Stomach smooth muscle (tissue), 2 donors: Measurements from ENCODE around the gene OPN1MW.
"Not testable (repeated sequence)": the region's sequence is repeated elsewhere in the genome, so short reads cannot be mapped to it uniquely, and the experiment has no call there.

Source experiments
- H3K27ac ChIP-seq: one replicate; pipeline ENCODE4 v1.7.0; 2013; ENCODE audit warnings: mild to moderate bottlenecking, low read length, inconsistent platforms
- H3K27me3 ChIP-seq, 2 donors: one replicate each; pipeline ENCODE4 v1.7.0; 2013; ENCODE audit warnings: low read length in 2 of 2; ENCODE audit not compliant: insufficient read depth in 2 of 2, control insufficient read depth in 1 of 2
- H3K36me3 ChIP-seq, 2 donors: one replicate each; pipeline ENCODE4 v1.7.0; 2013; ENCODE audit warnings: low read length in 2 of 2; ENCODE audit not compliant: control insufficient read depth in 2 of 2, insufficient read depth in 2 of 2
- H3K4me1 ChIP-seq: one replicate; pipeline ENCODE4 v1.7.0; 2013; ENCODE audit warnings: low read length; ENCODE audit not compliant: control insufficient read depth, insufficient read depth
- H3K4me3 ChIP-seq, 2 donors: one replicate each; pipeline ENCODE4 v1.7.0; 2013; ENCODE audit warnings: low read length in 2 of 2
- H3K9ac ChIP-seq, 2 donors: one replicate each; pipeline ENCODE4 v1.7.0; 2013; ENCODE audit warnings: low read length in 2 of 2, mild to moderate bottlenecking in 1 of 2
- H3K9me3 ChIP-seq, 2 donors: one replicate each; pipeline ENCODE4 v1.7.0; 2013; ENCODE audit warnings: low read length in 2 of 2; ENCODE audit not compliant: control insufficient read depth in 2 of 2
- donor health status: healthy.
- donor health status: Pancreatic carcinoma.

Gene OPN1MW

GRCh38 chrX:154156221-154156620 is 26.2 kb upstream of the OPN1MW start:
- not testable (repeated sequence) for H3K27ac ChIP-seq, H3K9me3 ChIP-seq, H3K9ac ChIP-seq, H3K36me3 ChIP-seq, H3K4me3 ChIP-seq, H3K4me1 ChIP-seq, H3K27me3 ChIP-seq

- not testable (repeated sequence) for H3K27ac ChIP-seq, H3K4me3 ChIP-seq, H3K9ac ChIP-seq, H3K4me1 ChIP-seq, H3K9me3 ChIP-seq, H3K36me3 ChIP-seq, H3K27me3 ChIP-seq
Measured at GRCh38 chrX:154157207-154157606, 25.2 kb upstream of the OPN1MW start.

- not testable (repeated sequence) for H3K36me3 ChIP-seq, H3K4me3 ChIP-seq, H3K9me3 ChIP-seq
Measured at GRCh38 chrX:154159345-154159744, 23.1 kb upstream of the OPN1MW start.

GRCh38 chrX:154164902-154165301 is 17.5 kb upstream of the OPN1MW start:
- not testable (repeated sequence) for H3K36me3 ChIP-seq, H3K4me1 ChIP-seq, H3K9me3 ChIP-seq, H3K27me3 ChIP-seq, H3K4me3 ChIP-seq, H3K9ac ChIP-seq, H3K27ac ChIP-seq

More at GRCh38 chrX:154159345-154159744, 23.1 kb upstream of the OPN1MW start:
- not testable (repeated sequence) for H3K9ac ChIP-seq, H3K27ac ChIP-seq, H3K4me1 ChIP-seq, H3K27me3 ChIP-seq

- not testable (repeated sequence) for H3K4me3 ChIP-seq, H3K36me3 ChIP-seq, H3K9me3 ChIP-seq, H3K27ac ChIP-seq, H3K9ac ChIP-seq, H3K27me3 ChIP-seq, H3K4me1 ChIP-seq
Measured at GRCh38 chrX:154168384-154168783, 14.0 kb upstream of the OPN1MW start.

GRCh38 chrX:154172535-154172943 is 9.9 kb upstream of the OPN1MW start:
- H3K27me3 ChIP-seq, H3K27ac ChIP-seq, H3K36me3 ChIP-seq, H3K9me3 ChIP-seq, H3K9ac ChIP-seq, H3K4me3 ChIP-seq, H3K4me1 ChIP-seq: not testable (repeated sequence)

GRCh38 chrX:154174356-154174755 is 8.0 kb upstream of the OPN1MW start:
- H3K36me3 ChIP-seq, H3K4me1 ChIP-seq, H3K27ac ChIP-seq, H3K9me3 ChIP-seq, H3K4me3 ChIP-seq, H3K27me3 ChIP-seq, H3K9ac ChIP-seq: not testable (repeated sequence)

- H3K9ac ChIP-seq, H3K27me3 ChIP-seq, H3K4me1 ChIP-seq, H3K9me3 ChIP-seq, H3K27ac ChIP-seq, H3K36me3 ChIP-seq, H3K4me3 ChIP-seq: not testable (repeated sequence)
Measured at GRCh38 chrX:154183794-154184193, 1.4 kb downstream of the OPN1MW start.

- not testable (repeated sequence) for H3K27me3 ChIP-seq, H3K4me1 ChIP-seq, H3K27ac ChIP-seq, H3K36me3 ChIP-seq, H3K9ac ChIP-seq, H3K4me3 ChIP-seq, H3K9me3 ChIP-seq
Measured at GRCh38 chrX:154192846-154193245, 10.4 kb downstream of the OPN1MW start.

GRCh38 chrX:154194316-154194715 is 11.9 kb downstream of the OPN1MW start:
- not testable (repeated sequence) for H3K9ac ChIP-seq, H3K4me3 ChIP-seq, H3K4me1 ChIP-seq, H3K36me3 ChIP-seq, H3K27me3 ChIP-seq, H3K9me3 ChIP-seq, H3K27ac ChIP-seq

GRCh38 chrX:154196466-154196865 is 14.1 kb downstream of the OPN1MW start:
- not testable (repeated sequence) for H3K9me3 ChIP-seq, H3K4me3 ChIP-seq, H3K4me1 ChIP-seq, H3K27me3 ChIP-seq, H3K27ac ChIP-seq, H3K9ac ChIP-seq, H3K36me3 ChIP-seq
